Stimulated activated CD4-positive, alpha-beta T cell treated with anti-CD3 and anti-CD28 coated beads, TNF-alpha, amount 100 ng/mL, for 24 hours (primary cell): Measurements from ENCODE around the gene ATP6V0A4.

Experiments used
- DNase-seq, 3 experiments: peaks; one replicate each; pipeline ENCODE4 v3.0.0-alpha.2; 2020; ENCODE audit warnings: low read depth in 3 of 3

ATP6V0A4 gene

GRCh38 chr7:138662076-138662990 is 135.7 kb downstream of the ATP6V0A4 start:
- DNase-seq = no peak

- no peak for DNase-seq
These were observed 136.8 kb downstream of the ATP6V0A4 start for GRCh38 chr7:138661069-138661635.

- DNase-seq = no peak
These were observed 139.1 kb downstream of the ATP6V0A4 start for GRCh38 chr7:138658889-138659288.

GRCh38 chr7:138657854-138658386 is 140.1 kb downstream of the ATP6V0A4 start:
- no peak for DNase-seq

- no peak for DNase-seq
These were observed 141.0 kb downstream of the ATP6V0A4 start for GRCh38 chr7:138656952-138657351.
